Measurements from ENCODE around the gene SATB1.

SATB1 gene

GRCh38 chr3:18343809-18344208 lies 81.3 kb downstream of the SATB1 start:
- H3F3A ChIP-seq (ENCODE audit: insufficient read depth, low read length): no peaks in the 10 kb centered on the region
- H3K79me2 ChIP-seq (ENCODE audit: low read length): no peaks in the 10 kb centered on the region
- H3K36me3 ChIP-seq (replicated peaks; ENCODE audit: insufficient read depth, low read length): no peaks in the 10 kb centered on the region
- H3K4me1 ChIP-seq (ENCODE audit: low read length): no peaks in the 10 kb centered on the region
- no peak overlapping the region for H3K4me2 ChIP-seq (ENCODE audit: low read depth, low read length)
- no peak overlapping the region for H3K27ac ChIP-seq (ENCODE audit: low read length)
- no peak overlapping the region for H2AFZ ChIP-seq (ENCODE audit: low read length)
- H4K20me1 ChIP-seq (ENCODE audit: insufficient read depth, low read length): no peaks in the 10 kb centered on the region
- no peaks in the 10 kb centered on the region for H3K9me3 ChIP-seq (replicated peaks; ENCODE audit: insufficient read depth, low read length)
- H3K4me3 ChIP-seq (ENCODE audit: low read length): no peak overlapping the region
- no peaks in the 10 kb centered on the region for H3K27me3 ChIP-seq (replicated peaks; ENCODE audit: insufficient read depth, low read length)
- DNase-seq: no peak
- no peaks in the 10 kb centered on the region for H3K9me2 ChIP-seq (replicated peaks; ENCODE audit: insufficient read depth, low read length)
- H3K9ac ChIP-seq (ENCODE audit: low read length): no peak overlapping the region
- TF ChIP-seq EZH2phosphoT487 (IDR thresholded peaks at IDR 0.05; ENCODE audit: low read length): no peak
- TF ChIP-seq, protein P1, sequence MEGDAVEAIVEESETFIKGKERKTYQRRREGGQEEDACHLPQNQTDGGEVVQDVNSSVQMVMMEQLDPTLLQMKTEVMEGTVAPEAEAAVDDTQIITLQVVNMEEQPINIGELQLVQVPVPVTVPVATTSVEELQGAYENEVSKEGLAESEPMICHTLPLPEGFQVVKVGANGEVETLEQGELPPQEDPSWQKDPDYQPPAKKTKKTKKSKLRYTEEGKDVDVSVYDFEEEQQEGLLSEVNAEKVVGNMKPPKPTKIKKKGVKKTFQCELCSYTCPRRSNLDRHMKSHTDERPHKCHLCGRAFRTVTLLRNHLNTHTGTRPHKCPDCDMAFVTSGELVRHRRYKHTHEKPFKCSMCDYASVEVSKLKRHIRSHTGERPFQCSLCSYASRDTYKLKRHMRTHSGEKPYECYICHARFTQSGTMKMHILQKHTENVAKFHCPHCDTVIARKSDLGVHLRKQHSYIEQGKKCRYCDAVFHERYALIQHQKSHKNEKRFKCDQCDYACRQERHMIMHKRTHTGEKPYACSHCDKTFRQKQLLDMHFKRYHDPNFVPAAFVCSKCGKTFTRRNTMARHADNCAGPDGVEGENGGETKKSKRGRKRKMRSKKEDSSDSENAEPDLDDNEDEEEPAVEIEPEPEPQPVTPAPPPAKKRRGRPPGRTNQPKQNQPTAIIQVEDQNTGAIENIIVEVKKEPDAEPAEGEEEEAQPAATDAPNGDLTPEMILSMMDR (IDR thresholded peaks at IDR 0.05; ENCODE audit: low read length): no peak
- TF ChIP-seq EZH2 (optimal IDR thresholded peaks at IDR 0.05; ENCODE audit: low read depth, low read length): no peak

- no peaks in the 10 kb centered on the region for H3K36me3 ChIP-seq (replicated peaks; ENCODE audit: insufficient read depth, low read length)
- no peak for DNase-seq
- H3K4me1 ChIP-seq (ENCODE audit: low read length): no peaks in the 10 kb centered on the region
- H3K79me2 ChIP-seq (ENCODE audit: low read length): no peaks in the 10 kb centered on the region
- no peak overlapping the region for H3K4me2 ChIP-seq (ENCODE audit: low read depth, low read length)
- H3K9me3 ChIP-seq (replicated peaks; ENCODE audit: insufficient read depth, low read length): no peaks in the 10 kb centered on the region
- no peaks in the 10 kb centered on the region for H3K9me2 ChIP-seq (replicated peaks; ENCODE audit: insufficient read depth, low read length)
- no peak overlapping the region for H3K4me3 ChIP-seq (ENCODE audit: low read length)
- no peaks in the 10 kb centered on the region for H3F3A ChIP-seq (ENCODE audit: insufficient read depth, low read length)
- H2AFZ ChIP-seq (ENCODE audit: low read length): no peak overlapping the region
- TF ChIP-seq EZH2 (optimal IDR thresholded peaks at IDR 0.05; ENCODE audit: low read depth, low read length) (no peak), EZH2phosphoT487 (IDR thresholded peaks at IDR 0.05; ENCODE audit: low read length) (no peak)
- TF ChIP-seq, protein P1 (IDR thresholded peaks at IDR 0.05; ENCODE audit: low read length): no peak
- no peaks in the 10 kb centered on the region for H3K27me3 ChIP-seq (replicated peaks; ENCODE audit: insufficient read depth, low read length)
- no peaks in the 10 kb centered on the region for H4K20me1 ChIP-seq (ENCODE audit: insufficient read depth, low read length)
- no peak overlapping the region for H3K27ac ChIP-seq (ENCODE audit: low read length)
- H3K9ac ChIP-seq (ENCODE audit: low read length): no peak overlapping the region
Observed at GRCh38 chr3:18338827-18339514, 86.2 kb downstream of the SATB1 start.

DNA sequence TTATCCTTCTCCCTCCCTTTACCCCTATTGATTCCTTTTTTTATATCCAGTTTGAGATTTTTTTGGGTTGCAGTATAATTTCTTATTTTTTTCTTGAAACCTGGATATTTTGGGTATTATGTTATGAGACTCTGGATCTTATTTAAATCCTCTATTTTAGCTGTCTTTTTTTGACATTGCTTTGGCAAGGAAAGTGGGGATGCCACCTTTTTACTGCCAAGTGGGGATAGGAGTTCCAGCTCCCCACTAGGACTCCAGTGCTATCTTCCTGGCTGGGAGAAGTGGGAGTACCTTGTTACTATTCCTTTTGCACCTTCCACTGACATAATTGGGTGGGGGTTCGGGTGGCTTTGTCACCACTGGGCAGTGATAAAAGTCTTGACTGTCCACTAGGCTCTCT lies 87.9 kb downstream of the SATB1 start:
- H3K9ac ChIP-seq (ENCODE audit: low read length): no peak overlapping the region
- no peaks in the 10 kb centered on the region for H3K27me3 ChIP-seq (replicated peaks; ENCODE audit: insufficient read depth, low read length)
- no peaks in the 10 kb centered on the region for H3F3A ChIP-seq (ENCODE audit: insufficient read depth, low read length)
- H3K9me3 ChIP-seq (replicated peaks; ENCODE audit: insufficient read depth, low read length): no peaks in the 10 kb centered on the region
- H3K27ac ChIP-seq (ENCODE audit: low read length): no peak overlapping the region
- H3K4me2 ChIP-seq (ENCODE audit: low read depth, low read length): no peak overlapping the region
- no peaks in the 10 kb centered on the region for H3K36me3 ChIP-seq (replicated peaks; ENCODE audit: insufficient read depth, low read length)
- no peak overlapping the region for H2AFZ ChIP-seq (ENCODE audit: low read length)
- H3K4me3 ChIP-seq (ENCODE audit: low read length): no peak overlapping the region
- TF ChIP-seq EZH2 (optimal IDR thresholded peaks at IDR 0.05; ENCODE audit: low read depth, low read length): no peak
- no peak for TF ChIP-seq EZH2phosphoT487 (IDR thresholded peaks at IDR 0.05; ENCODE audit: low read length)
- no peaks in the 10 kb centered on the region for H3K9me2 ChIP-seq (replicated peaks; ENCODE audit: insufficient read depth, low read length)
- no peaks in the 10 kb centered on the region for H3K4me1 ChIP-seq (ENCODE audit: low read length)
- no peaks in the 10 kb centered on the region for H3K79me2 ChIP-seq (ENCODE audit: low read length)
- H4K20me1 ChIP-seq (ENCODE audit: insufficient read depth, low read length): no peaks in the 10 kb centered on the region
- no peak for DNase-seq
